Neural progenitor cell (in vitro differentiated cells): ENCODE measurements around the gene GATAD2A. TPM values are rescaled to one million over a fixed set of nuclear protein-coding genes. Genes with fewer than 3 reads are reported as not detected.

Experiments
- DNase-seq: peaks from one replicate; pipeline ENCODE4 v3.0.0-alpha.2; 2016; ENCODE audit warnings: low spot score
- H2AFZ ChIP-seq: fragments of 200-600 bp; sonication (generic); replicated peaks from 2 replicates; pipeline ENCODE4 v1.6.1; 2016; ENCODE audit warnings: antibody characterized with exemption
- H3F3A ChIP-seq: fragments of 200-600 bp; sonication (generic); 2 replicates; pipeline ENCODE4 v1.6.1; 2016; ENCODE audit warnings: antibody characterized with exemption, low read depth
- H3K27ac ChIP-seq: fragments of 200-600 bp; sonication (generic); 2 replicates; pipeline ENCODE4 v1.5.1; 2016; ENCODE audit warnings: mild to moderate bottlenecking
- H3K27me3 ChIP-seq: fragments of 200-600 bp; sonication (generic); 2 replicates; pipeline ENCODE4 v1.6.1; 2016; ENCODE audit warnings: mild to moderate bottlenecking, moderate library complexity
- H3K36me3 ChIP-seq: fragments of 200-600 bp; sonication (generic); 2 replicates; pipeline ENCODE4 v1.5.1; 2016
- H3K4me1 ChIP-seq: fragments of 200-600 bp; sonication (generic); 2 replicates; pipeline ENCODE4 v1.6.1; 2016; ENCODE audit warnings: mixed run types
- H3K4me2 ChIP-seq: fragments of 200-600 bp; sonication (generic); 2 replicates; pipeline ENCODE4 v1.6.1; 2016
- H3K4me3 ChIP-seq: fragments of 200-600 bp; sonication (generic); 2 replicates; pipeline ENCODE4 v1.5.1; 2016
- H3K79me2 ChIP-seq: fragments of 200-600 bp; sonication (generic); 2 replicates; pipeline ENCODE4 v1.6.1; 2016; ENCODE audit warnings: low read depth
- H3K9ac ChIP-seq: fragments of 200-600 bp; sonication (generic); 2 replicates; pipeline ENCODE4 v1.6.1; 2016
- H3K9me3 ChIP-seq: fragments of 200-600 bp; sonication (generic); 2 replicates; pipeline ENCODE4 v1.5.1; 2016; ENCODE audit warnings: low read depth
- H4K20me1 ChIP-seq: fragments of 200-600 bp; sonication (generic); 2 replicates; pipeline ENCODE4 v1.6.1; 2016; ENCODE audit warnings: low read depth
- H3K27ac Mint-ChIP-seq: 3 replicates; pipeline ENCODE4 v1.8.0; 2021; ENCODE audit warnings: mixed read lengths
- H3K27me3 Mint-ChIP-seq: 2 replicates; pipeline ENCODE4 v1.8.0; 2022; ENCODE audit warnings: low read depth, mild to moderate bottlenecking, inconsistent platforms, moderate library complexity, mixed read lengths; ENCODE audit not compliant: insufficient read depth
- H3K36me3 Mint-ChIP-seq: 3 replicates; pipeline ENCODE4 v1.8.0; 2021; ENCODE audit warnings: mixed read lengths
- H3K4me1 Mint-ChIP-seq: 3 replicates; pipeline ENCODE4 v1.8.0; 2021; ENCODE audit warnings: mixed read lengths
- H3K4me3 Mint-ChIP-seq: 3 replicates; pipeline ENCODE4 v1.8.0; 2021; ENCODE audit warnings: mild to moderate bottlenecking, moderate library complexity, mixed read lengths
- H3K9me3 Mint-ChIP-seq: 3 replicates; pipeline ENCODE4 v1.8.0; 2020; ENCODE audit warnings: mixed read lengths
- CTCF ChIP-seq: fragments of 200-600 bp; sonication (generic); IDR thresholded peaks from 2 replicates; pipeline ENCODE4 v1.5.1; 2017; ENCODE audit warnings: antibody characterized with exemption, mild to moderate bottlenecking
- EZH2 ChIP-seq: fragments of 200-600 bp; sonication (generic); IDR thresholded peaks from 2 replicates; pipeline ENCODE4 v1.6.1; 2017; ENCODE audit warnings: antibody characterized with exemption, mild to moderate bottlenecking, moderate library complexity
- EZH2phosphoT487 ChIP-seq: fragments of 200-600 bp; sonication (generic); IDR thresholded peaks from 2 replicates; pipeline ENCODE4 v1.6.1; 2017; ENCODE audit warnings: antibody characterized with exemption
- total RNA-seq: library from RNA; depleted of rRNA; stranded (reverse); fragments of >200 nt; gene quantifications from 2 replicates; pipeline ENCODE4 v1.2.3, GENCODE V29; 2015; ENCODE audit warnings: low replicate concordance

Gene GATAD2A
- total RNA-seq, 1 donor from 2014 or later: 37.9 TPM

DNA sequence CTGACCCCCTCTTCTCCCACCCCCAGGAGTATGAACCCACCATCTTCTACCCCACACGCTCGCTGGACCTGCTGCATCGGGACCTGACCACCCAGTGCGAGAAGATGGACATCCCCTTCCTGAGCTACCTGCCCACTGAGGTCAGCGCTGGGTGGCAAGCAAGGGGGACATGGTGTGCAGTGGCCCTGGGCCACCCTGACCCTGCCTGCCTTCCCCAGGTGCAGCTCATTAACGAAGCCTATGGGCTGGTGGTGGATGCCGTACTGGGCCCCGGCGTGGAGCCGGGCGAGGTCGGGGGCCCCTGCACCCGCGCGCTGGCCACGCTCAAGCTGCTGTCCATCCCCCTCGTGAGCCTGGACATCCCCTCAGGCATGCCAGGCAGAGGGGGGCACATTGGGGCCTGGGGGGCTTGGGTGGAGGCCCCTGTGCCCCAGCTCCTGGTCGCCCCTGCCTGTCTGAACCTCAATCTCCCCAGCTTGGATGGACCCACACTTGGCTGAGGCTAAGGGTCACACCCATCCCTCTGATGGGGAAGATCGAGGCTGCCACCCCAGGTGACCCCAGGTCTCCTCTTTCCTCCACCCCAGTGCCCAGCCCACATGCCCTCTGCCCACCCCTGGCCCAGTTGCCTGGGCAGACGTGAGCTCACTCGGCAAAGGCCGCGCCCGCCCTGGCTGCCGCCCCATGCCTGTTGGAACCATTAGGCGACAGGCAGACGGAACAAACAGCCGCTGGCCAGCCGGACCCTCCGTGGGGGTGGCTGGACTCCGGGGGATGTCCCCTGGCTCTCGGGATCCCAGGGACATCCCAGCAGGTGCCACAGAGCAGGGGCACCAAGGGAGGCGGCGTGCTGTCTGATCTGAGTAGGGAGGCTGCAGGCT lies 130.1 kb downstream of the GATAD2A start:
- H3K27me3 ChIP-seq: peaks cover 33% of the 10 kb centered on the region
- Mint-ChIP-seq H3K4me1 (peaks cover 18% of the 10 kb centered on the region), H3K4me3 (peak overlapping the region; percentile 64), H3K9me3 (no peaks in the 10 kb centered on the region), H3K27me3 (peaks cover 18% of the 10 kb centered on the region), H3K27ac (no peak overlapping the region), H3K36me3 (peaks cover 5% of the 10 kb centered on the region)
- no peak overlapping the region for H3K9ac ChIP-seq
- H3K27ac ChIP-seq: no peak overlapping the region
- peaks cover 24% of the 10 kb centered on the region for H4K20me1 ChIP-seq
- H3K9me3 ChIP-seq: no peaks in the 10 kb centered on the region
- H3K36me3 ChIP-seq: no peaks in the 10 kb centered on the region
- H3K4me1 ChIP-seq: no peaks in the 10 kb centered on the region
- no peak overlapping the region for H3K4me2 ChIP-seq
- no peak overlapping the region for H2AFZ ChIP-seq
- TF ChIP-seq EZH2phosphoT487 (no peak), EZH2 (no peak), CTCF (no peak)
- H3K79me2 ChIP-seq: no peaks in the 10 kb centered on the region
- DNase-seq: no peak
- H3F3A ChIP-seq: peaks cover 23% of the 10 kb centered on the region
- H3K4me3 ChIP-seq: no peak overlapping the region

- no peaks in the 10 kb centered on the region for H3K9me3 ChIP-seq
- H4K20me1 ChIP-seq: peaks cover 15% of the 10 kb centered on the region
- peak overlapping the region; percentile 79 for H3K4me2 ChIP-seq
- no peak for TF ChIP-seq CTCF
- TF ChIP-seq EZH2: no peak
- TF ChIP-seq EZH2phosphoT487: no peak
- Mint-ChIP-seq H3K36me3 (peaks cover 2% of the 10 kb centered on the region), H3K4me1 (peaks cover 12% of the 10 kb centered on the region), H3K4me3 (peak overlapping the region; percentile 72), H3K27me3 (peaks cover 13% of the 10 kb centered on the region), H3K9me3 (no peaks in the 10 kb centered on the region), H3K27ac (peak overlapping the region; percentile 57)
- H2AFZ ChIP-seq: no peak overlapping the region
- peaks cover 48% of the 10 kb centered on the region for H3K27me3 ChIP-seq
- no peaks in the 10 kb centered on the region for H3K36me3 ChIP-seq
- no peak for DNase-seq
- H3K4me3 ChIP-seq: peak overlapping the region; percentile 56
- no peak overlapping the region for H3K9ac ChIP-seq
- H3K27ac ChIP-seq: no peak overlapping the region
- H3F3A ChIP-seq: peaks cover 13% of the 10 kb centered on the region
- no peaks in the 10 kb centered on the region for H3K4me1 ChIP-seq
- no peaks in the 10 kb centered on the region for H3K79me2 ChIP-seq
These were observed 131.9 kb downstream of the GATAD2A start for GRCh38 chr19:19537075-19538048.

DNA sequence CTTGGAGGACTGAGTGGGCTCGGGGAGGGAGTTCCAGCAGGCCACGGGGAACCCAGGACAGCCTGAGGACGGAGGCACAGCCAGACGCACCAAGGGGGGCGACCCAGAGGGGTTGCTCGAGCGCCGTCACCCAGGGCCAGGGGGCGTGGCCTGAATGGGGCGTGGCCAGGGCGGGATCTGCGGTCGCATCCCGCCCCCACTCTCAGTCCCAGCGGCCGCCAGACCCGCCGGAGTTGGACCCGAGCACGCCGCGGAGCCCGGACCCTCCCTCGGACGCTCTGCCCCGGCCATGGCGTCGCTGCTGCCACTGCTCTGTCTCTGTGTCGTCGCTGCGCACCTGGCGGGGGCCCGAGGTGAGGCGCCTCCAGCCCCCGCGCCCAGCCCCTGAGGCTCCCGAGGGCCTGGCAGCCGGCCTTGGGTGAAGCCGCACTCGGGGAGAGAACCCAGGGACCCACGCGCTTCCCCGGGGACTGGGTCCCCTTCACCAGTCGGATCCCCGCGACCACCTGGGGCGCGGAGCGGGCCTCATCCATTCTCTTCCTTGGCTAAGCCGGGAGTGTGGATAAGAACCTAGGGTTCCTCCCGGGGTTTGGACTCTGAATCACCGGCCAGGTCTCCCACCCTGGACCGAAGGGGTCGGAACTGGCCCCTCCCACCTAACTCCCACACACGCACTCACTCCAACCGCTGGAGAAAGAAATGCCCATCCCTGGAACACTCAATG lies 132.7 kb downstream of the GATAD2A start, which contains the start of gene CILP2:
CILP2 (plus strand) TSS at position 205 of the 724 bp plus-strand sequence; CDS start at position 290, 85 bp downstream.
- Histone ChIP-seq H3K4me1 (no peaks in the 10 kb centered on the region), H3K79me2 (no peaks in the 10 kb centered on the region), H3K27ac (no peak within 1 kb of the TSS), H3K9me3 (no peaks in the 10 kb centered on the region), H3K4me2 (peak within 1 kb of the TSS; percentile 79), H4K20me1 (peaks cover 7% of the 10 kb centered on the region), H3K9ac (no peak within 1 kb of the TSS), H3K36me3 (no peaks in the 10 kb centered on the region), H2AFZ (no peak within 1 kb of the TSS), H3F3A (peaks cover 13% of the 10 kb centered on the region), H3K4me3 (peak within 1 kb of the TSS; percentile 56), H3K27me3 (peaks cover 48% of the 10 kb centered on the region)
- no peak within 1 kb of the TSS for H3K27ac Mint-ChIP-seq
- H3K27me3 Mint-ChIP-seq: peaks cover 13% of the 10 kb centered on the region
- no peaks in the 10 kb centered on the region for H3K9me3 Mint-ChIP-seq
- peak; percentile 86 for DNase-seq
- H3K4me1 Mint-ChIP-seq: peaks cover 12% of the 10 kb centered on the region
- TF ChIP-seq CTCF: no peak
- peak; percentile 24 for TF ChIP-seq EZH2phosphoT487
- TF ChIP-seq EZH2: peak; percentile 50
- H3K36me3 Mint-ChIP-seq: peaks cover 2% of the 10 kb centered on the region
- peak within 1 kb of the TSS; percentile 79 for H3K4me3 Mint-ChIP-seq
